HCEC 1CT (cell line): ENCODE measurements around the gene DOCK4.

Source experiments
- DNase-seq: peaks from one replicate; pipeline ENCODE4 v3.0.0-alpha.2; 2017

DOCK4 gene

DNA sequence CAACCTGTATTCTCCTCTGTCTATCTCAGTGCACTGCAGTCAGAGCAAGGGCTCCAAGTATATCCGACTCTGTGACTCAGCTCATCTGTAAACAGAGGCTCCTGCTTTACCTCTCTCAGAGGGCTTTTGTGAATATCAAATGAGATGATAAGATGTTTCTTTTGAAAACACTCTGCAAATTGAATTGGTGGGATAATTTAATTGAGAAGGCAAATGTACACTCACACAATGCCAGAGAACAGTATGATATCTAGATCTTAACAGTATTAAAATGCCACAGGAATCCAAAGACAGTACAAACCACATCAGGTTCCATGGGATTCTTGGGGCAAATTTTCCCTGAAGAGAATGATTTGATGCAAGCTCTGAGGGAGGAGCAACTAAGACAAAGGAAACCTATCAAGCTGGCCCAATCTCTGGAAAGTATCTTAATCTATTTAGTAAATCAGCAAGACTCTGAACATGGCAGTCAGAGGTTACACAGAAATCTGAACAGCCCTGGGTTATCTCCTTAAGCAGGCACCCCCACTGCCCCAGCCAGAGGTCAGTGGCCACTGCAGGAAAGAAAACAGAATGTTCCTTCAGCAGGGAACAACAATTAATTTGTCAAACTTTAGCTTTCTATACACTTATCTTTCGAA is 45.9 kb downstream of the DOCK4 start:
- peak; percentile 54 for DNase-seq

DNA sequence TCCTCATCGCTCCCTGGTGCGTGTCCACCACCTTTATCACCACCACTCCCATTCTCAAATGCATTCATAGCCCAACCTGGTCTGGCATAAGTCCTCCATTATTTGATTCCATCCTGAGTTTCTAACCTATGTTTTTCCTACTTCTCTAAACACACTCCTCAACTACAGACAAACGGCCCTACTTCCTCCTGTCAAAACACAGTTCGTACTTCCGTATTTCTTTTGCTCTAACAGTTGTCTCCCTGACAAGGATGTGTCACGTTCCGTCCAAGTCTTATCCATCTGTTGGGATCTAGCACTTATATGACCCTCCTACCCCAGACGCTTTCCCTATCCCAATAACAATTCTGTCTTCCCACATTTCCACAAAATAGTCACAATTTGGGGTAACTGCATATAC is 46.8 kb downstream of the DOCK4 start:
- no peak for DNase-seq

DNA sequence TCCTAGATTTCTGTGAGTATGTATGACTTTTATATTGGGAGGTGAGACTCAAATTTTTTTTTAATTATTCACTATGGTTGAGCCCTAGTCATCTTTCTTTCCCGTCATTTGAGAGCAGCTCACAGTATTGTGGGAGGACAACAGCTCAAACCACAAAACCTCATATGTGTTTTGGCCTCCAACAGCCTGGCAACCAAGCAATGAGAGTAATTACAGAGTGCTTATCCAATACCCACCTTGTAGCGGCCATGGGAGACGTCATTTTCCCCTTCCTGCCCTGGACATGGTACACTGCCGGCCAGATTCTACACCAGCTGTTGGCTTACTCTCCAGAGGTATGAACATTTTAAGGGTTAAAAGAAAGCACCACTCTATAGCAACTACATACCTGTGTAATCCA is 49.1 kb downstream of the DOCK4 start:
- DNase-seq: peak; percentile 91

DNA sequence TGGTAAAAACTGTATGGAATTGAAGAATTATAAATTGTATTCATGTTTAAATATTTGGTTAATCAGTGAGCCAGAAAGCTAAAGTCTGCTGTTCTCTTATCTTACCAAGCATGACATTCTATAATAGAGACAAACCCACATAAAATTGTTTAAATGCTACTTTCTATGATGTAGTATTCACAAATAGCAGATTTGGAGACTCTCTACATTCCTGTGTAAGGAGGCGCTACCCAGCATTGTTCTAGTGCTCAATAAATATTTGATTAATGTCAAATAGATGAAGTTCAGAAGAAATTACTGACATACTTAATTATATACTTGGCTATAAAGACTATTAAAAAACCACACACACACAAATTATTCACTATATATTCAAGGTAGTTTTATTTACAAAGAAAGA is 49.8 kb downstream of the DOCK4 start:
- no peak for DNase-seq

DNA sequence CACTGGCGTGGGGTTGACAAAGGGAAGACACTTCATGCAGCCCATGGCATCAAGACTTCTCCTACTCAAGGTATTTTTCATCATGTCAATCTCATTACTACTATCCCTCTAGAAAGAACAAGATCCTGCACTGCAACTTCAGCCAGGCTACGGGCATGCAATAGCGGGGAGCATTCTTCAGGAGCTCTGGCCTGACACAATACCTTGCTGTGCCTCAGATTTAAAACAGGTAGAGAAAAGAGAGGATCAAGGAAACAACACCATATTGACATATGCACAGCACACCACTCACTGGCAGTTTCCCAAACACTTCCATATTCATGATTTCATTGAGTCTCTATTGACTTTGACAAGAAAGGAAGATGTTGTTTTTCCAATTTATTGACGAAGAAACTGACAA is 51.5 kb downstream of the DOCK4 start:
- DNase-seq: no peak

DNA sequence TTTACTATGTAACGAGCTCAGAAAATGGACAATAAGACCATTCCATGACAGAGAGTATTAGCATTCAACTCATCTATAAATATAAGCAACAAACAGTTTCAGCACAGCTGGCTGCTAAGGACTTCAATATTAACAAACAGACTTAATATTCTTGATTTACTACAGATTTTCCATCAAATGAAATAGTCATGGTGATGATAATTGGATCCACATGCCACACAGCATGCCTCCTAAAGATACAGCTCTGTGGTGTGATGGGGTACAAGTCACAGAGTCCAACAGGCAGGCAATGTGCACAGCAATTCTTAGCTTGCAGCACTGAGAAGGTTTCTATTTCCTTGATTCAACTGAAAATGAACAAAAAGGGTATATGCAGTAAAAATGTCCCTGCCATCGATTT is 54.0 kb downstream of the DOCK4 start:
- DNase-seq: no peak

DNA sequence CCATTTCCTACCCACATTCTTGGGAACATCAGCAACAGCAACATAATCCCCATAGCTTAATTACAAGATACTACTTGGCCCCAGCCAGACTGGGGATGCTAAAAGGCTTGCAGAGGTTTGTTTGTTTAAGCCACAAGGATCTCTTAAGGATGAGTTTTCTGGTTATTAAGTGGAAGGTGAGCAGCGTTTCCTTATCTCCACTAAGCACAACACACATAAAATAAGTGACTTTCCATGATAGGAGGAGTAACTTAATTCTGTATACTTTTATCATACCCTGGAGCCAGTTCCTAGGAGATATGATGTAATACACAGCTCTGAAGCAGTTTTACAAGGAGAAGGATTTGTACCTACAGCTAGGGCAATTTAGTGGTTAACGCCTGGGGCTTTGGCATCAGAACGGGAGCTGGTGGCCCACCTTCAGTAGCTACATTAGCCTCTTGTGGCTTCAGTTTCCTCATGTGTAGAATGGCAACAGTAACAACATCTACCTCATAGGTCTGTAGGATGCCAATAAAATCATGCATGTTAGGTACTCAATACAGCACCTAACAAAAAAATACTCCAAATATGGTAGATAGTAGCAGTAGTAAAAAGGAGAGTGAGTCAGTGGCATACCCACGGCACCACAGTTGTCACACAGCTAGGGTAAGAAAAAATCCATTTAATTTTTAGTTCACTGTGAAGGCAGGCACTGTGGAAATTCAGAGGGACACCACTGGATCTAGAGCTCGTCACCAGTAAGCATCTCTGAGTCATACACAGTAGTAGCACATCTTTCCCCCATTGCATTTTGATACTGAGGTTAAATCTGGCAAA is 55.2 kb downstream of the DOCK4 start:
- DNase-seq: peak; percentile 37

DNA sequence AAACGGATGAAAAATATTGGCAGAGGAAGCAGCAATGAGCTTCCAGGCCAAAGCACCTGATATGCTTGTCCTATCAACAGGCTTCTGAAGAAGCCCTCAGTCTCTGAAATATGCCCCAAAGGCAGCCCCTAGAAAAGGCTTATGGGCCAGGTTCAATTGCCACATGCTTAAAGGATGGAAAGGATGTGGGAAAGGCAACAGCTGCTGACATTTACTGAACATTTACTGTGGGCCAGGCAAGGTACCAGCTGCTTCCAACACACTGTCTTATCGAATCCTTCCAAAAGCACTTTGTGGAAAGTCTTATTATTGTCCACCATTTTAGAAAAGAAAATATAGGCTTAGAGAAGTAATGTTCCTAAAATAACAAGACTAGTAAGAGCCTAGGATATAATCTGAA is 56.5 kb downstream of the DOCK4 start:
- no peak for DNase-seq

DNA sequence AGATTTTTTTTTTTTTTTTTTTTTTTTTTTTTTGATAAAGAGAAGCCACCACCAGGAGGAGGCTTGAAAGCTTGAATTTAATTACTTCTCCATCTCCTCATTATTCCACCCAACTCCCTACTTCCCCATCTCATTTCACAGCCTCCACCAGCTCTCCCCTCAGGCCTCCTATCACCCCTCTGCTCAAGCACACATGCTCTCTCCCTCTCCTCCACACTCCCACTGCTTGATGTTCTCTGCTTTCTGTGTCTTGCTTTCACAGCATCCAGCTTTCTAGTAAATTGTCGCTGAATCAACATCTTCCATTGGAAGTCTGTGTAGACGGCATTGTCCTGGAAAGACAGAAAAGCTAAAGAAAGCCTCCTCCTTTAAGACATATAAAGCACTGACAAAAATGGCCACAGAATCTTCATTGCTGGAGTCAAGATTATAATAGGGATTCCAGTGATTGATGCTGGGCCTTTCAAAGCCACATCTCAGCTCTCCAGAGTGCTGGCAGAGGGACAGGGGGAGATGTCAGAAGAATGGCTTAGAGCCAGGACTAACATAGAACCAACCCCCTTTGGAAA is 58.3 kb downstream of the DOCK4 start:
- DNase-seq: no peak

DNA sequence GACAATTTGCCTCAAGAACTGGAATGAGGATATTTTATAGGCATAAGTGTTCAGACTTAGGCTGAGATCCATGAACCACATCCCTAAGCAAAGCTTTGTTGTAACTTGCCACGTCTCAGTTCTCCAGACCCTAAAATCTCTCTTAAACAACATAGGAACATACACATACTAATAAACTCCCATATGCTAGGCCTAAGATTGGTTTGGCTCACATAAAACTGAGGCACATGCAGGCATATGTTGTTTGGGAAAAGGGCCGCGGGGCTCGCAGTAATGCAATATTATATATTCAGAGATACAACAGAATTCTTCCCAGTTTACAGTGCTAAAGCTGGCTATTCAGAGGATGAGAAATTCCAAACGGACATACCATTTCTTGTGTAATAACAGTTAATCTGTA is 61.0 kb downstream of the DOCK4 start:
- DNase-seq: no peak

DNA sequence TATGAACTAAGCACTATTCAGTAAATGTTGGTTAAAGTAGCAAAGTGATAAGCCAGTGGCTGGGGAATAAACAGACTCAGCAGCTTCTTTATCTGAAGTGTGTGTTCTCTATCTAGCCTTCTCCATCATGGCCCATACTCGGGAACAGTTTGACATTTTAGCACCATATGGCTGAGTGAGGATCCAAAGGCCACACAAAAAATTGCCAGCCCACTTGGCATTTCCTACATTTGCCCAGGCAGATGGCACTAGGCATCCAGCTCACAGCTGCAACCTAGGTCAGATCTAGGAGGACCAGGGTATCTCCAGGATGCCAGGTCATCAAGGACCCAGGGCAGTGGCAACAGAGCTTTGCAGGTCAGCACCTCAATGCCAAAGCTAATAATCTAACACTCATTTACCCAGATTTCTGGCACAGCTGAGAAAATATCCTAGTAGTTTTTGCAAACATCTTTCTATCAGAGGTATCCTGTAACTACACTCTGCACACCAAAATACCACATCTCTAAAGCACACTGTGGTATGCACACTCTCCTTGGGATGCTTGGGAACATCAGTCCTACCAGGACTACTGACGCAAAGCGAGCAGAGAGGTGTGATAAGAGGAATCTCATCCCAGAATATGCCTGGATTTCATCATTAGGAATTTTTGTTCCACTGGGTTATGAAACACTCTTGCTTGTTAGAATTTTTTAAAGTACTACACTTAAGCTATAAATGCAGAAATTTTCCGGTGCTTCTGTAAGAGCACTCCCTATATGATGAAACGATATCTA is 61.7 kb downstream of the DOCK4 start:
- no peak for DNase-seq

DNA sequence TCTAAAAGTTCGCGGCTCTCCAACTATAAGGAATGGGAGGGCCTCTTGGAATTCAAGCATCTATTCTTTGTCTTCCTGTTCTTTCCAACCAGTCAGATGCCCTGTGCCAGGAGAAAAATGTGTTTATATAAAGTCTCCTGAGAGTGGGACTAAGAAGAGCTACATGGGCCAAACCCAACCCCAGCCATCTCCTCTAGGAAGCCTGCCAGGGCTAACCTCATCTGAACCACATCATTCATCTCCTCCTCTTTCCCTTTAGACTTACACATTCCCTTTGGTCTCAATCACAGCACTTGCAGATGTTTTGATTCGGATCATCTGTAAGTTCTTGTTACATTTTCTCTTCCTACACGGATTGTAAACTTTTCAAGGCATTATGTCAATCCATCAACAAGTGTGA is 62.6 kb downstream of the DOCK4 start:
- peak; percentile 85 for DNase-seq

DNA sequence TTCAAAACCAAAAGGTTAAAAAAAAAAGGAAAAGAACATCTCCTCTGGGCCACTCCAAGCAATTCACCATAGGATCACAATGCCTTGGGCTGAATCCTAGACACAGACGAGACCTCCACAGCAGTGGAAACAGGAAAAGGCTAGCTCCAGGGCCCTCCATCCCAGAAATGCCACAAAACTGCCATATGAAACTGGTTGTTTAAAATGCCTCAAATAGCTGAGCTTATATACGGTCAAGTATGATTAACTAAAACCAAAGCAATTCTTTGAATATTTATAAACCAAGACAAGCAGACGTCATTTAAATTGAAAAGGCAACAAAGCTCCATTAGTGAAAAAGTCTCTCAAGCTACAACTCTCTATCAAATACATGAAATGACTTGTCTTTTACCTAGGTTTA is 63.1 kb downstream of the DOCK4 start:
- DNase-seq: peak; percentile 39

DNA sequence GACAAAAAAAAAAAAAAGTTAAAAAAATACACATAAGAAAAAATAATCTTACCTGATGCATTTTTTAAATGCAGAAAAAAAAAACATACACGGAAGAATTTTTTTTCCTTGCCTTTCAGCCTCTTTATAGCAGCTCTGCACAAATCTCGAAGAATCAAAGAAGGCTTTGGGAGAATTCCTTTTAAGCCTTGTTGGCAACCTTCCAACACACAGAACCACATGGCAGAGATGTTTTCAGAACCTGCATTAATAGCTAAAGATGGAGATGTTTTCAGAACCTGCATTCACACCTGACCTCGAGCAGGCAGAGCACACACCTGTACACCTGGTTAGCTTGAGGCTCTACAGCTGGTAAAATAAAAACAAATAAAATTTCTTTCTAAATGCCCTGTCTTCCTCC is 65.6 kb downstream of the DOCK4 start:
- DNase-seq: no peak

DNA sequence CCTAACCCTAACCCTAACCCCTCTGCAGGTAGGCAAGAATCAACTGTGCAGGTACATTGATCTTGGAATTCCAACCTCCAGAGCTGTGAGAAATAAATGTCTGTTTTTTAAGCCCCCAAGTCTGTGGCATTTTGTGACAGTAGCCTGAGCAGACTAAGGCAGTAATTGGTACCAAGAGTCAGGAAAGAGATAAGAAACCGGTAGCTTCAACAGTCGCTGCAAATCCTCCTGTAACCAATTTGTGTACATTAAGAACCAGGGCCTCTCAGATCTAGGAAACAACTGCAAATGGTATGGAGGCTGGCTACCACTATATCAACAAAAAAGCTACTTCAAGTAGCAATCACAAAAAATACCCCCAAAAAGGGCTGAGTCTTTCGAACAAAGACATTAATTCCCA is 67.3 kb downstream of the DOCK4 start:
- DNase-seq: no peak

DNA sequence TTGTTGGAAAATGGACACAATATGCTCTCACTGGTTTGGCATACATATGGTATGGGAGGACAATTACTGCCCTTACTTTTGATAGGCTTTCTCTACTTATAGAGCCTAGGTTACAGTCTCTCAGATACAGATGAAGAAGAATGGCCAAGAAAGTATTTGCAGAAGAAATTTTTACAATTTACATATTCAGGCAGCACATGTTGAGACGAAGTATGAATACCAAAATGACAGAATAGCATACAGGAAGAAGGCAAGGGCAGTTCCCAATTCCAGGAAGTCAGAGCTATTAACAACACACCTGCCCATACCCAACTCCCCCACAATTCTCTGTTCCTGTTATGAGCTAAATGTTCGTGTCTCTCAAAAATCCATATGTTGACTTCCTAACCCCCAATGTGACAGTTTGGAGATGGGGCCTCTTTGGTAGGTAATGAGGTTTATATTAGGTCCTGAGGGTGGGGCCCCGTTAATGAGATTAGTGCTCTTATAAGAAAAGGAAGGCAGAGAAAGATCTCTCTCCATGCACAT is 67.8 kb downstream of the DOCK4 start:
- DNase-seq: no peak

DNA sequence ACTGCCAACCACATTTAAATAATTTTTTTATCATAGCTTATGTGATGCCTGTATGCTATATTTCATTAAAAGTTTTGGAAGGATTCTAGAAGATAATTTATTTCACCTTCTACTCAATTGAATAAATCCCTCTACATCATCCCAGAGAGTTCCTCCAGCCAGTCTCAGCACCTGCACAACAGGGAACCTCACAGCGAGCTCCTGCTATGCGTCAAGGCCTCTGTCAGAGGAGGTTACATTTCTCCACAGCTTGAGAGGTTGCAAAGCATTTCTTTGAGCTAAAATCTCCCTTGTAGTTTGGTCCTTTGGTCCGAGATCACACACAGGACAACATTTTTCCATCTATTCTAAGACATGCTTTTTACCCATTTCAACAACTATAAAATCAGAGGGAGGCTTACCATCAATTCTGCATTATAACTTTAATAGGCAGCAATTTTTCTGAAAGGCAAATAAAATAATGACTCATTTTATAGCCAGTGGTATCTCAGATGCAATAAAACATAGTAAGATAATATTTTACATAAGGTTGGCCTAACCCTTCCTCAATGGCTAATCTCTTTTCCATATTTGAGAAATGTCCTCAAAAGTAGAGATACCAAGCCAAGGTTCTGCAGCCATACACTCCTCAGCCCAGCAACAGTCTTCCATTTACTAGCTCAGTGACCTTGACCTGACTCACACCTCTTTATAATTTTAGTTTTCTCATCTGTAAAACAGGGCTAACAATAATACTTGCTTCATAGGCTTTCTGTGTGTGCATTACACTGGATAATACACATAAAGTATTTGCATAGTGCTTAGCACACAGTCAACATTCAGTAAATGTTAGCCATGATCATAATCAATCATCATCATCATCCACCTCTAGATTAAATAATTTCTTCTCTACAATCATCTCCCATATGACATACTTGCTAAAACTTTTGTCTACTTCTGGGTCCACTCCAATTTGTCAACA is 68.8 kb downstream of the DOCK4 start:
- DNase-seq: no peak

DNA sequence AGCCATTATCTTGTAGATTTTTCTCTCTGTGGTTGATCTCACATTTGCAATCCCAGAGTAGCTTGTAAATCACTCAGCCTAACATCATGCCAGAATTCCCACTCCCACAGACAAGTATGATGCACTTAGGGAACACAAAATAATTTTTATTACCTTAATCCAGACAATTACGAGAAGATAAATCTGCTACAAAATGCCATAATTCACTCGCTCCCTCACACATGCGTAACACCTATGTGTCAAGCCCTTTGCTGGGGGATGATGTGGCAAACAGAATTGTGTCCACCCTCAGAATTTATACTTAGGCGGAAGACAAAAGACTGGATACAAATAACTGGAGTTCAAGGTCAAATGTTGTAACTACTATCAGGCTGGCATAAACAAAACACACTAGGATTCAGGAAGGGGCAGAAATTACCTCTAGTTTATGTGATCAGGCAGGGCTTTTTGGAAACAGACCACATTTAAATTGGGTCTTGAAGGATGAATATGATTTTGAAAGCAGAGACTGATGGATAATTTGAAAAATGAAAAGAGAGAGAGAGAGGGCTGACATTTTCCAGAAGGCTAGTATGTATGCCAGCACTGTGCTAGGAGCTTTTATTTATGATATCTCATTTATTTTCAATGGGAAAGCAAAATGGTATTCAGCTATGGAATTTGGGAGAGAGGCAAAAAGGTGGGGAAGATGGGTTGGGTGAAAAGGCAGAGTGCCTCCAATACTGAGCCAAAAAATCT is 69.8 kb downstream of the DOCK4 start:
- DNase-seq: no peak

DNA sequence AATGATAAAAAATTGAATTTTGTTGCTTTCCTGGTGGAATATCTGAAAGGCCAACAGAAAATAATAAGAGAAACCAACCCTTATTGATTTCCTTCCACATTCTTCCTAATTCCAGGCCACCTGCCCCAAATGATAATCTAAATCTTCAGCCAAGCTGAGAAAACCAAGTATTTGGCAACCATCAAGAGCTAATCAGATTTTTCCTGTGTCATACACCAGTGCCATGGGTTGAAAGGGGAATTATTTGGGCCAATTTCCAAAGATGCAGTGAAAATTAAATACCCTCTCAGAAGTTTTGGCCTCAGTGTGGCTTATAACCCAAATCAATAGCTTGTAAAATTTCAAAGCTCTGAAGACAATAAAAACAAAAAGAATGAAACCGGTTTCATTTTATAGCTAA is 70.4 kb downstream of the DOCK4 start:
- DNase-seq: no peak

DNA sequence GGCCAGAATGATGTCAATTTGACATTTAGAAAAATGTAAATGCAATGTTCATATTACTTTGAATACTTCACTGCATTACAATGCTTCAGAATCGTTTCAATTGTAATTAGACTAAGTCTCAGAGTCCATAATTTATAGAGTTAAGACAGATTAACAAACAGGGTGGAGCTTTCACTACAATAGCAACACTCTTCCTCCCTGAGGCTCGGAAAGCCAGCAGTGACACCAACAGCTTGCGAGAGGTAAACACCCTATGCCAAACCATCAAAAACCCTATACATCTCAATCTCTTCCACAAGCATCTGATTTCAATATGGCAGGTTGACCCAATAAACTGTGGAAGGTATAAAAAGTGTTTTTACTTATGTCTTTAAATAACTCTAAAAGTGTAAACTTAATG is 72.2 kb downstream of the DOCK4 start:
- DNase-seq: no peak

DNA sequence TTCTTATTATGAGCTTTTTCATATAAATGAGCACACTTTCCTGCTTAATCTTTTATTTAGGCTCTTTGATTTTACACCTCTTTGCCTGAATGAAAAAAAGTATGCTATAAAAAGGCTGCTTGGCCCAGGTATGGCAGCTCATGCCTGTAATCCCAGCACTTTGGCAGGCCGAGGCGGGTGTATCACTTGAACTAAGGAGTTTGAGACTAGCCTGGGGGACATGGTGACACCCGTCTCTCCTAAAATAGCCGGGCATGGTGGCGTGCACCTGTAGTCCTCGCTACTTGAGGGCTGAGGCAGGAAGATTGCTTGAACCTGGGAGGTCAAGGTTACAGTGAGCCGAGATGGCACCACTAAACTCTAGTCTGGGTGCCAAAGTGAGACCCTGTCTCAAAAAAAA is 72.9 kb downstream of the DOCK4 start:
- DNase-seq: no peak
